Epithelial cell of proximal tubule (primary cell): ENCODE measurements around the gene CCDC201. TPM values are rescaled to one million over a fixed set of nuclear protein-coding genes. Genes with fewer than 3 reads are reported as not detected.

Experiments
- DNase-seq: peaks from one replicate; pipeline ENCODE4 v3.0.0-alpha.2; 2011; ENCODE audit warnings: low read depth
- H3K4me3 ChIP-seq: 2 replicates; pipeline ENCODE4 v1.5.1; 2011; ENCODE audit warnings: low read depth, mild to moderate bottlenecking, low read length
- total RNA-seq: library from RNA; depleted of rRNA; stranded (reverse); fragments of >200 nt; gene quantifications from 2 replicates; pipeline ENCODE4 v1.2.3, GENCODE V29; 2015
- TF ChIP-seq, protein P1 (sequence below): conservative IDR thresholded peaks from 2 replicates; pipeline ENCODE4 v1.5.1; 2012; ENCODE audit warnings: low read depth, mild to moderate bottlenecking, low read length

Gene CCDC201
- total RNA-seq, 1 donor from 2014 or later = not detected

DNA sequence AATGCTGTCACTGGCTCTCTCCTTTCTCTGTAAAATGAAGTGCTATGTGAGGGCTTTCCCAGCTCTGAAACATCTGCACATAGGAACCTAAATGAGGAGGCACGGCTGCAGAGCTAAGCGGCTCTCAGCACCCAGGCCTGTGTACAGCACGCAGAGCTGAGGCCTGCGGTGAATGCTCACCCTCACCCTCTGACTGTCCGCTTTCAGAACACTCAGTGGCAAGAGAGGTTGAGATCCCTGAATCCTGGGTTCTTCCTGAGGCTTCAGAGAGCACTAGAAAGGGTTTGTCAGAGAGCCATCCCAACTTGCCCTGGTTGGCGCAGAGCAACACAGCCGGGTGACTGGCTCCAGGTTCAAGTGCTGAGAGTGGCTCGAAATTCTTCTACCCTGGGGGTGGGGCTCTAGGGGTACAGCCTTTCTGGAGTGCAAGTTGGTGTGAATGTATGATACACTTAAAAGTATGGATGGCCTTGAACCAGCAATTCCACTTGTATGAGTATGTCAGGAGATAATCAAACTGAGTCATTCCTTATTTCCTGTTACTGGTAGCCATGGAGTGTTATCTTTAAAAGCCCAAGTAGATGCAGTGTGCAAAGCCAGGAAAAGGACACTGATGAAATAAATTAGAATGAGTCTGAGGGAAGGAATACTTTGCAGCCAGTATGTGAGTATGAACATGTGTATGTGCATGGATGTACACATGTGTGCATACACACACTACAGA, 1.7 kb upstream of the CCDC201 start:
- TF ChIP-seq, protein P1, sequence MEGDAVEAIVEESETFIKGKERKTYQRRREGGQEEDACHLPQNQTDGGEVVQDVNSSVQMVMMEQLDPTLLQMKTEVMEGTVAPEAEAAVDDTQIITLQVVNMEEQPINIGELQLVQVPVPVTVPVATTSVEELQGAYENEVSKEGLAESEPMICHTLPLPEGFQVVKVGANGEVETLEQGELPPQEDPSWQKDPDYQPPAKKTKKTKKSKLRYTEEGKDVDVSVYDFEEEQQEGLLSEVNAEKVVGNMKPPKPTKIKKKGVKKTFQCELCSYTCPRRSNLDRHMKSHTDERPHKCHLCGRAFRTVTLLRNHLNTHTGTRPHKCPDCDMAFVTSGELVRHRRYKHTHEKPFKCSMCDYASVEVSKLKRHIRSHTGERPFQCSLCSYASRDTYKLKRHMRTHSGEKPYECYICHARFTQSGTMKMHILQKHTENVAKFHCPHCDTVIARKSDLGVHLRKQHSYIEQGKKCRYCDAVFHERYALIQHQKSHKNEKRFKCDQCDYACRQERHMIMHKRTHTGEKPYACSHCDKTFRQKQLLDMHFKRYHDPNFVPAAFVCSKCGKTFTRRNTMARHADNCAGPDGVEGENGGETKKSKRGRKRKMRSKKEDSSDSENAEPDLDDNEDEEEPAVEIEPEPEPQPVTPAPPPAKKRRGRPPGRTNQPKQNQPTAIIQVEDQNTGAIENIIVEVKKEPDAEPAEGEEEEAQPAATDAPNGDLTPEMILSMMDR = no peak
- DNase-seq = no peak
- no peak overlapping the region for H3K4me3 ChIP-seq

DNA sequence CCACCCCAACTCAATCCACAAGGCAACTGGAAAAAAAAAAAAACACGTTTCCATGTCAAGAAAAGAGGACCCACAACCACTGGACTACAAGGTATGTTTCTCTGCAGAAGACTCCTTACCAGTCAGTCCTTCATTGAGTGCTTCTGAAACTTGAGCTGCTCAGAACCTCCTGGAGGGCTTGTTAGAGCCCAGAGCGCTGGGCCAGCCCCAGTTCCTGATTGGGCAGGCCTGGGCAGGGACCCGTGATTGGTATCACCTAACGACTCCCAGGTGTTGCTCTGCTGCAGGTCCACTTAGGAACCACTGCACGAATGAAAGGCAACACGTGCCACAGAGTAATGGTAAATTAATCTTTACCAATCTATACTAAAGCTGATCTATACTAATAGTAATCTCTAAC, 473 bp upstream of the CCDC201 start:
- DNase-seq = no peak
- H3K4me3 ChIP-seq = no peak overlapping the region
- TF ChIP-seq, protein P1 = no peak

DNA sequence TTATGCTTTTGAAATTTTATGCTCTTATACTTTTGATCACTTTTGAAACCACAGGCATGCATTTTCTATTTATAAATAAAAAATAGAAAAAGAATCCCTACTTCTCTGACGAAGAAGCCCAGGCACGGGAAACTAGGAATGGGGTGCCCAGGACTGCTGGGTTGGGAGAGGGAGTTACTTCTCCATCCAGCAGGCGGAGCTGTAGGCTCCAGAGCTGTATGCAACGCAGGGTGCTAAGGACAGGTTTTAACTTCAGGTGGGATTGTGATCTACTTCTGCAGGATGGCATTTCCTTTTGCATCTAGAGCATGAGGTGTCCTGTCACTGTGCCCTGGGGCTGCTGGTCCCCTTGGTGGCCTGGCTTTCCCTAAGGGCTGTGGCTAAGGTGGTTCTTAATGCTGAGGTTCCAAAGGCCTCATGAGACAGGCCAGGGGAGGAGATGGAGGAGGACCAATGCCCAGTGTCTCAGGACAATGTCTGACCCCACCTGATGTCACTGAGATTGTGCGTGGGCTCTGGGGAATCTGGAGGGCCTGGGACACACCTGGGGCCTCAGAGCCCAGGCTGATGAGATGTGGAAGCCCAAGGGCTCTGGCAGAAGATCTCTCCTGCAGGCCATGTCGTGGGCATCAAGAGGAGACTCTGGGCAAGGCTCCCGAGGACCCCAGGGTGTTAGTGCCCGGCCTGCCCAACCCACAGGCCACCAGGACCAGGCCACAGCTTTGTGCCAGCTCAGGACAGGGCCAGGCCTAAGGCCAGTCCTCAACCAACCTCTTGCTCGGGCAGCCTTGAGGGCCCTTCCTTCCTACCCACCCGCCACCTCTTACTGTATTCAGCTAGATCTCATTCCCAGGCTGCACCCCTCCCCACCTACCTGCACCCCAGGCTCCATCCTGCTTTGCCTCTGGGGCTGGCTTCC, 507 bp downstream of the CCDC201 start:
- no peak for DNase-seq
- TF ChIP-seq, protein P1 = peak; percentile 70
- H3K4me3 ChIP-seq = no peak overlapping the region

DNA sequence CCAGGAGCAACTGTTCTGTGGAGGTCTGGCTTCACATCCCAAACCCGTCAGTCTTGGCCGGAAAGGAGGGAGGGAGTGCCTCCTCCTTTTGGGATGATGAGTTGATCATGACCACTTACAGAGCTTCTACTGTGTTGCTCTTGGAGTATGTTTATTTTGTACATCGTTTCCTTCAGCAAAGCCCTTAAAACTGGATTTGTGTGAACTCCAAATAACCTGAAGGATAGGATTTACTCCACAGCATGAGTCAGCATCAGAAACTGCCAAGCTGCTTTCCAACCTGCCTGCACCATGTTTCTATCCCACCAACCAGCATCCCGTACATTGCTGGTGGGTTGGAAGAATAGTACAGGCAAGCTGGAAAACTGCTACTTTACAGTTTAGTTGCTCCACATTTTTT, 3.5 kb downstream of the CCDC201 start:
- no peak for DNase-seq
- TF ChIP-seq, protein P1 = no peak
- H3K4me3 ChIP-seq = no peak overlapping the region

DNA sequence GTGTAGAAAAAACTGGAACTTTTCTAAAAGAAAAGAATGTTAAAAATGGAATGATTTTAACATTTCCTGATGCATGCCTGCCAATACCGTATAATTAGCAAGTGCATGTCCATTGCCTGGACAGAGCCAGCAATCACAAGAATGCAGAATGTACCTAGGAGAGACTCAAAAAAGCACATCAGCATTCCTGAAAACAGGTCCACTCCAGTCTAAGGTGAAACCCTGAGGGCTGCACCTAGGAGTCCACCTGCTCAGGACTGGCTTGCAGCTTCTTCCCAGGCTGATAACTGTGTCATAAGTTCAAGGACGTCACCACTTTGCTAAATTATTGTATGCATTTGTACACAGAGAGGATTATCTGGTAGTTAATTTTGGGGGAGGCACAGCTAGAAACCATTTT, 5.4 kb downstream of the CCDC201 start:
- H3K4me3 ChIP-seq = no peak overlapping the region
- no peak for DNase-seq
- TF ChIP-seq, protein P1 = no peak

DNA sequence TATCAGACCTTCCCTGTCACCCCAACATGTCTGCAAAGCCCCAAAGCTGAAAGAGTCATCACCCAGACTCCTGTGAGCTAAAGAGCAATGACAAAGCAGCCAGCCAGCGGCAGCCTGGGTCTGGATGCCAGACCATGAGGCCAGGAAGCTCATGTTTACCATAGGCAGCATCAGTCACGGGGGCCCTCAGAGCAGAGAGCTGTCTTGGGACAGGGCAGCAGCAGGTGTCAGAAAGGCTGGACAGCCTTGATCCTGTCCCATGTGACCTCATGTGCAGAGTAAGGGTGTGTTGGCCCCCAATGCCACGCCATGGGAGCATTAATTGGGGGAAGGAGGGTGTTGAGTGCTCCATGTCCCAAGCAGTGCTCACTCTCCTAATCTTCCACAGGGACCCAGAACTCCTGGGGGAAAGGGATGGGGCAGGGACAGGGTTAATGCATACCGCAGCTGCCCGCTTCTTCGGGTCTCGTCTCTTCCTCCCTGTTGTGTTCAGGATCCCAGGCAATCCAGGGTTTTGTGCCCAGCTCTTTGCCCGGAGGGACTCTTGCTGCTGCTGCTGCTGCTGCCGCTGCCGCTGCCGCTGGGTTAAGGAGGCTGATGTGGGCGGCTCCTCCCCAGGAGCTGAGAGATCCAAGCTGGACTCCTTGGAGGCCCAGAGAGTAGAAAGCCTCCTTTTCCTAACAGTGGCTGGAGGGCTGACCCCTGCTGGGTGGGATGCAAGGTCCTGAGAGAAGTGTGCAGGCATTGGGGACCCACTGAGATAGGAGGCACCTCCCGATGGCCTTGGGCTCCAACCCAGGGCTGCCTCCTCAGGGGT, 7.1 kb downstream of the CCDC201 start:
- no peak for DNase-seq
- H3K4me3 ChIP-seq = no peak overlapping the region
- TF ChIP-seq, protein P1 = no peak
